Heart left ventricle (tissue), 13 donors: ENCODE measurements around the gene LRRC2.

Experiments
- POLR2A ChIP-seq, 2 donors: fragments of 450-650 bp; IDR thresholded peaks; one replicate each; pipeline ENCODE4 v1.6.1; 2017; ENCODE audit warnings: antibody characterized with exemption in 2 of 2, mild to moderate bottlenecking in 2 of 2, moderate library complexity in 2 of 2
- TF ChIP-seq, protein P1 (sequence below), 12 donors: fragments of 200-600 bp; sonication (generic) in 4 of 12; IDR thresholded peaks; one replicate each; pipeline versions ENCODE4 v1.5.0 to v1.8.0; 2018 to 2022; ENCODE audit warnings: antibody characterized with exemption in 12 of 12, mild to moderate bottlenecking in 5 of 12
- donor health status: ischemic (EF 13 %, LVEDD 7.1; RV severe dilation, severe dysfunction).
- donor health status: DM: no; HTN: yes; CAD: no.
- donor health status: DM: no; HTN: no; CAD: no.
- donor health status: ischemic (EF 25% LVEDD 6.9; RV normal size, moderate dysfunction).
- donor health status: ischemic (EF 25% LVEDD 5.7; RV mildly dilated, moderate dysfunction).
- donor health status: ischemic (EF 35%, LVEDD 5.7; RV mildly dilated, moderate dysfunction).
- donor health status: nonischemic (EF 11% LVEDD 7.7; RV severe dilation, severe dysfunction).
- donor health status: DM: yes; HTN: yes; CAD: no.
- donor health status: PGD.
- donor health status: ischemic (EF 29% LVEDD 5.4; RV normal size, mild dysfunction).
- donor health status: nonischemic (EF 23%, LVEDD 6.1; RV moderate dilation, normal function).

GRCh38 chr3:46538803-46539442 is 27.2 kb downstream of the LRRC2 start:
- TF ChIP-seq, protein P1, sequence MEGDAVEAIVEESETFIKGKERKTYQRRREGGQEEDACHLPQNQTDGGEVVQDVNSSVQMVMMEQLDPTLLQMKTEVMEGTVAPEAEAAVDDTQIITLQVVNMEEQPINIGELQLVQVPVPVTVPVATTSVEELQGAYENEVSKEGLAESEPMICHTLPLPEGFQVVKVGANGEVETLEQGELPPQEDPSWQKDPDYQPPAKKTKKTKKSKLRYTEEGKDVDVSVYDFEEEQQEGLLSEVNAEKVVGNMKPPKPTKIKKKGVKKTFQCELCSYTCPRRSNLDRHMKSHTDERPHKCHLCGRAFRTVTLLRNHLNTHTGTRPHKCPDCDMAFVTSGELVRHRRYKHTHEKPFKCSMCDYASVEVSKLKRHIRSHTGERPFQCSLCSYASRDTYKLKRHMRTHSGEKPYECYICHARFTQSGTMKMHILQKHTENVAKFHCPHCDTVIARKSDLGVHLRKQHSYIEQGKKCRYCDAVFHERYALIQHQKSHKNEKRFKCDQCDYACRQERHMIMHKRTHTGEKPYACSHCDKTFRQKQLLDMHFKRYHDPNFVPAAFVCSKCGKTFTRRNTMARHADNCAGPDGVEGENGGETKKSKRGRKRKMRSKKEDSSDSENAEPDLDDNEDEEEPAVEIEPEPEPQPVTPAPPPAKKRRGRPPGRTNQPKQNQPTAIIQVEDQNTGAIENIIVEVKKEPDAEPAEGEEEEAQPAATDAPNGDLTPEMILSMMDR (IDR thresholded peaks at IDR 0.05): no peak
- no peak for TF ChIP-seq POLR2A (IDR thresholded peaks at IDR 0.05)
